ENCODE measurements around the gene STARD3.
"Not testable (repeated sequence)": the region's sequence is repeated elsewhere in the genome, so short reads cannot be mapped to it uniquely, and the experiment has no call there.

Gene STARD3

GRCh38 chr17:39688475-39688835 lies 51.5 kb downstream of the STARD3 start:
- no peak for DNase-seq (ENCODE audit: low spot score)

DNA sequence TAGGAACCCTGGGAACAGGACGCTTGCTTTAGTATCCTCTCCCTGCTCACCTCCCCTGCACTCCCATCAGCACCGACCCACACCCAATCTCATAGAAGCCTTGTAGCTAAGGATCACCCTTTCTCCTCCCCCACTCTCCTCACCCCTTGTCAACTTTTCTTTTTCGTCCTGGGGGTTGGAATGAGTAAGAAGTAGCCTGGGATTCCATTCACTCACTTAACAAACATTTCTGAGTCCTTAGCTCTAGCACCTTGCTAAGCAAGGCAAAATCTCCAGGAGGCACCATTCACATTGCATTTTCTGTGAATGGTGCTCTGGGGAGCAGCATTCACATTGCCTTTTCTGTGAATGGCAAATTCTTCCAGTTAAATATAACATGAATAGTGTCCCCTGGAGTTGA lies 52.0 kb downstream of the STARD3 start:
- no peak for DNase-seq (ENCODE audit: low spot score)

GRCh38 chr17:39694593-39694992 lies 57.6 kb downstream of the STARD3 start:
- no peak for DNase-seq (ENCODE audit: low spot score)

GRCh38 chr17:39695089-39695474 lies 58.1 kb downstream of the STARD3 start:
- DNase-seq (ENCODE audit: low spot score), result no peak

- no peak for DNase-seq (ENCODE audit: low spot score)
Measured at GRCh38 chr17:39696731-39697130, 59.8 kb downstream of the STARD3 start.

DNA sequence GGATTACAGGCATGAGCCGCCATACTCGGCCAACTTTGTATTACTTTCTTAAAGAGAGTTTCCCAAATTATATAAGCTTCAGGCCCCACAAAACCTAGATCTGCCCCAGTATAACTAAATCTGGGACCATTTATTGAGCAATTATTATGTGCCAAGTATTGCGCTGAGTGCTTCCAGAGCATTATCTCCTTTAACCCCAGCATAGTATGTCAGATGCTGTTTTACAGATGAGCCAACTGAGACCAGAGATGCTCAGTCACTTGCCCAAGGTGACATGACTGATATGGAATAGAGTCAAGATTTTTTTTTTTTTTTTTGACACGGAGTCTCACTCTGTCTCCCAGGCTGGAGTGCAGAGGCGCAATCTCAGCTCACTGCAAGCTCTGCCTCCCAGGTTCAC lies 61.0 kb downstream of the STARD3 start:
- no peak for DNase-seq (ENCODE audit: low spot score)

DNA sequence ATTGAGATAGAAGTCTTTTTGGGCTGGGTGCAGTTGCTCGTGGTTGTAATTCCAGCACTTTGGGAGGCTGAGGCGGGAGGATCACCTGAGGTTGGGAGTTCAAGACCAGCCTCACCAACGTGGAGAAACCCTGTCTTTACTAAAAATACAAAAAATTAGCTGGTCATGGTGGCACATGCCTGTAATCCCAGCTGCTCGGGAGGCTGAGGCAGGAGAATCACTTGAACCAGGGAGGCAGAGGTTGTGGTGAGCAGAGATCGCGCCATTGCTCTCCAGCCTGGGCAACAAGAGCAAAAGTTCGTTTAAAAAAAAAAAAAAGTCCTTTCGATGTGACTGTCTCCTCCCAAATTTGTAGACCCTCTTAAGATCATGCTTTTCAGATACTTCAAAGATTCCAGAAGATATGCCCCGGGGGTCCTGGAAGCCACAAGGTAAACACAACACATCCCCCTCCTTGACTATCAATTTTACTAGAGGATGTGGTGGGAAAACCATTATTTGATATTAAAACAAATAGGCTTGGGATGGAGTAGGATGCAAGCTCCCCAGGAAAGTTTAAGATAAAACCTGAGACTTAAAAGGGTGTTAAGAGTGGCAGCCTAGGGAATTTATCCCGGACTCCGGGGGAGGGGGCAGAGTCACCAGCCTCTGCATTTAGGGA lies 62.3 kb downstream of the STARD3 start:
- not testable (repeated sequence) for DNase-seq (ENCODE audit: low spot score)

GRCh38 chr17:39699818-39700147 lies 62.8 kb downstream of the STARD3 start, which contains the start of gene ERBB2:
Gene ERBB2, plus strand, starts transcription at chr17:39700064. Its CDS starts 175 bp downstream, at chr17:39700239.
- DNase-seq (ENCODE audit: low spot score), result no peak

- DNase-seq (ENCODE audit: low spot score), result no peak
Measured at GRCh38 chr17:39700148-39700987, 63.4 kb downstream of the STARD3 start.

- DNase-seq (ENCODE audit: low spot score), result no peak
Measured at GRCh38 chr17:39701012-39701783, 64.3 kb downstream of the STARD3 start.

DNA sequence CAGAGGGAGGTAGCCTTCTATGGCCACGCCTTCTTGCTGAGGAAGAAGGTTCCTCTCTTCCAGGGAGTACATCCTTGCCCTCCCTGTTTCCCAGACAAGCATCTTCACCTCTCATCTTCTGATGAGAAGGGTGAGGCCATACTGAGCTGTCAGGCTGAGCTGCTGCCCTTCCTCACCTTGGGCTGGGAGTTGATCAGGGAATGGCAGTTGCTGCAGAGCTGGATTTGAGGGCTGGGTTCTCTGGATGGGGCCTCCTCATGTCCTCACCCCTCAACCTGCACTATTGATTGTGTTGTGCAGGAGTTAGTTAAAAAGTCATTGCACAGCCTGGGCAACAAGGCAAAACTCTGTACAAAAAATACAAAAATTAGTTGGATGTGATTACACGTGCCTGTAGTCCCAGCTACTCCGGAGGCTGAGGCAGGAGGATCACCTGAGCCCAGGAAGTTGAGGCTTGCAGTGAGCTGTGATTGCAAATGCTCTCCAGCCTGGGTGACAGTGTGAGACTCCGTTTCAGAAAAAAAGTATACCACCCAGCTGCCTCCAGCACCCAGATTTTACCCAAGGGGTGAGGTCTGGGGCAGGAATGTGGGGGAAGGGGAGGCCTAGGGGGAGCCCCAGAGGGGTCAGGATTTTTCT lies 65.0 kb downstream of the STARD3 start:
- DNase-seq (ENCODE audit: low spot score), result no peak

DNA sequence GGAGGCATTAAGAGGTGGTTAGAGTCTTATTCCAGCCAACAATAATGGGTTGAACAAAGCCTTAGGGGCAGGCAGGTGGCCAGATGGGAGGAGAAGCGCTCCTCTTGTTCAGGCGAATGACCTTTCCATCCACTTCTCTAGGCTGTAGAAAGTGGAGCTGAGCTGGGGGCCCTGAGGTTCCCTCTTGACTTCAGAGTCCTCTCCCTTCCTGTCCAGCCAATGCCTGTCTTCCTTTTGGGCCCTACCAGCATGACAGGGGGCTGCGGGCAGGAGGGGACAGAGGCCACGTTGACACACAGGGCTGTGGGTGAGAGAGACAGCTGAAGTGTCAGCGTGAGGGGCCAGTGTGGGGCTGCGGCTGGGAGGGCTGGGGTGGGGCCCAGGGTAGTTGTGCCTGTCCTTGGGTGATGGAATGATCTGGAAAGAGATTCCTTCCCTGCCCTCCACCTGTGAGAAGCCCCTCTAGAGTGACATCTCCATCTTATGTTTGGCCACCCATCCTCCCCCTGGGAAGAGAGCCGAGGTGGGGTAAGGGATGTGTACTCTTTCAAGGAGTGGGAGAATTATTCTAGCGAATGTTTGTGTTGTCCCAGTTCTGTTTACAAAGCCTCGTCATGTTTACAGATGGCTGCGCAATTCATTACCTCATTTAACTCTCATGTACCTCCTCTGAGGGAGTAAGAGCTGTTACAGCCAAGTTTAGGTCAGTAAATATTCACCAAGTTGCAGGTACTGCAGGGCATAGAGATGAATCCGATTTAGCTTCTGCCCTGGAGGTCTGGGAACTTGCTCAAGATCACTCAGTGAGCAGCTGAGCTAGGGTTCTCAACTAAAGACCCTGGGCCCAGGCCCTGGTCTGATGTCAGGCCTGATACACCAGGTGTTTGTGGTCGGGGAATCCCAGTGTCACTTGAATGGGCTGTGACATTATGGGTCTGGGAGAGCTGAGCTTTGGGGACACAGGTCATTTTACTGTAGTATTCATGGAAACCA lies 66.3 kb downstream of the STARD3 start:
- no peak for DNase-seq (ENCODE audit: low spot score)

DNA sequence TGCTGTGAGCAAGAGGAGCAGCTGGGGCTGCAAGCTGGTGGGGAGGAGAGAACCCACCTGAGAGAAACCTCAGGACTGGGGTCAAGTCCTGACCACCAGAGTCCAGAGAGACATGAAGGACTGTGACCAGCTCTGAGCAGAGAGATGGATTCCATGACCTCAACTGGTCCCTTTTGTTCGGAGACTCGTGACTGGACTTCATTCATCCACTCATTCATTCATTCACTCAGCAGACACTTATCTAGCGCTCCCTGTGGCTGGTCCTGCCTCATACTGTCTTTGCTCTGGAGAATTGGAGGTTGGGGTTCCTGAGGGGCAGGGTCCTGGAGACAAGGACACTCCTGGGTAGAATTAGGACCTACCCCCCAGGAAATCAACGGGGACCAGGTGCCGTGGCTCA lies 67.0 kb downstream of the STARD3 start:
- no peak for DNase-seq (ENCODE audit: low spot score)

- no peak for DNase-seq (ENCODE audit: low spot score)
Measured at GRCh38 chr17:39704821-39705551, 68.0 kb downstream of the STARD3 start.

DNA sequence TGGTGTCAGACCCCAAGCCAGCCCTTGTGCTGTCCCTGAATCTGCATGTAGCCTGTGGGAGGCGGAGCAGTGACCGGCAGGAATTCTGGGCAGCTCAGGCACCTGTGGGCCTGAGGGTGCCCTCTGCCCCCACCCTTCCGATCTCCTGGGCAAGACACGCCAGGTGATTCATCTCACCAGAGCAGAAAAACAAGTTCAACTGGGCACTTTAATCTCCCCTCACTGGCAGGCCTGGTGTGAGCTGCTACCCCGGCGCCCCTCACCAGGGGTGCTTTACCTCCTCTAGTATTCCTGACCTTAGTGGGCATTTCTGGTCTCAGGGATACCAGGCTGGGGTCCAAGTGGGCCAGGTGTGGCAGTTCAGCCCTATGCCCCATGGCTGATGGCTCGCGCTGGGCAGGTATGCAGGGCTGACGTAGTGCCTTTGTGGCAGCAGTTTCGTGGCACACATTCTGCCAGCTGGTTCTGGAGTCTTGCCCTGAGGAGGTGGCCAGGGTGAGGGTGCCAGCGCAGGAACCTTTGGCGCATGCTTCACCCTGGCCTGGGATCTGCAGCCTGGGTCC lies 68.9 kb downstream of the STARD3 start:
- no peak for DNase-seq (ENCODE audit: low spot score)

DNA sequence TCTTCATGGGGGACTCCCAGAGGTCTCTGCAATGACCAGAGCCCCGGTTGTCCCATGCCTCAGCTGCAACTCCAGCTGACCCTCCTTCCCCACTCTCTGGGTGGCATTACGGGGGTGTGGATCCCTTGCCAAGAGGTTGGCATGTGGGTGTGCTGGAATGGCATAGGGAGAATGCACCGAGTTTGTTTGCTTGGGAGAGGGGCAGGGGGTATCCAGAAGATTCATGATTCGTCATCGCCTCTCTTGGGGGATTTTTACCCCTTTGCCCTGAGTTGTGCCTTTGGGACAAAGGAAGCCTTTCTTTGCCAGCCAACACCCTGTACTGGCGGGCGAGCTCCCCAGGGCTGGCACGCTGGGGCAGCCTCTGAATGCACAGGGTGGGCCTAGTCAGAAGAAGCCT lies 69.4 kb downstream of the STARD3 start:
- no peak for DNase-seq (ENCODE audit: low spot score)

DNA sequence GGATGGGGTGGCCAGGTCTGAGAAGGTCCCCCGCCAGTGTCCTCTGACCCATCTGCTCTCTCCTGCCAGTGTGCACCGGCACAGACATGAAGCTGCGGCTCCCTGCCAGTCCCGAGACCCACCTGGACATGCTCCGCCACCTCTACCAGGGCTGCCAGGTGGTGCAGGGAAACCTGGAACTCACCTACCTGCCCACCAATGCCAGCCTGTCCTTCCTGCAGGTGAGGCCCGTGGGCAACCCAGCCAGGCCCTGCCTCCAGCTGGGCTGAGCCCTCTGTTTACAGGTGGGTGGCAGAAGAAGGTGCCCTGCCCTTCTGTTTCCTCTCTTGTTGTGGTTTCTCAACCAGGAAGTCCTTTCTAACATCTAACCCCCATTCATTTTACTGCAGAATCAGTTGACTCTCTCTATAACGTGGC lies 70.0 kb downstream of the STARD3 start:
- no peak for DNase-seq (ENCODE audit: low spot score)

GRCh38 chr17:39709319-39709997 lies 72.5 kb downstream of the STARD3 start:
- no peak for DNase-seq (ENCODE audit: low spot score)
